ENCODE results near the gene SIPA1.

The SIPA1 gene

GRCh38 chr11:65617990-65618751, 19.7 kb upstream of the SIPA1 start:
- Histone ChIP-seq H3K79me2 (no peaks in the 10 kb centered on the region), H3K4me1 (peaks cover 5% of the 10 kb centered on the region), H3K4me3 (ENCODE audit: low read depth, low read length) (no peak overlapping the region), H3K9me3 (ENCODE audit: control insufficient read depth, low read length) (no peaks in the 10 kb centered on the region), H3K36me3 (ENCODE audit: control insufficient read depth, insufficient read depth, low read length) (no peaks in the 10 kb centered on the region), H3K27ac (no peak overlapping the region), H3K4me2 (ENCODE audit: low read length) (no peak overlapping the region), H3K9ac (no peak overlapping the region), H2AFZ (no peak overlapping the region), H3K27me3 (ENCODE audit: control insufficient read depth, insufficient read depth, low read length) (no peaks in the 10 kb centered on the region)
- TF ChIP-seq, protein P1, sequence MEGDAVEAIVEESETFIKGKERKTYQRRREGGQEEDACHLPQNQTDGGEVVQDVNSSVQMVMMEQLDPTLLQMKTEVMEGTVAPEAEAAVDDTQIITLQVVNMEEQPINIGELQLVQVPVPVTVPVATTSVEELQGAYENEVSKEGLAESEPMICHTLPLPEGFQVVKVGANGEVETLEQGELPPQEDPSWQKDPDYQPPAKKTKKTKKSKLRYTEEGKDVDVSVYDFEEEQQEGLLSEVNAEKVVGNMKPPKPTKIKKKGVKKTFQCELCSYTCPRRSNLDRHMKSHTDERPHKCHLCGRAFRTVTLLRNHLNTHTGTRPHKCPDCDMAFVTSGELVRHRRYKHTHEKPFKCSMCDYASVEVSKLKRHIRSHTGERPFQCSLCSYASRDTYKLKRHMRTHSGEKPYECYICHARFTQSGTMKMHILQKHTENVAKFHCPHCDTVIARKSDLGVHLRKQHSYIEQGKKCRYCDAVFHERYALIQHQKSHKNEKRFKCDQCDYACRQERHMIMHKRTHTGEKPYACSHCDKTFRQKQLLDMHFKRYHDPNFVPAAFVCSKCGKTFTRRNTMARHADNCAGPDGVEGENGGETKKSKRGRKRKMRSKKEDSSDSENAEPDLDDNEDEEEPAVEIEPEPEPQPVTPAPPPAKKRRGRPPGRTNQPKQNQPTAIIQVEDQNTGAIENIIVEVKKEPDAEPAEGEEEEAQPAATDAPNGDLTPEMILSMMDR (IDR thresholded peaks at IDR 0.05): no peak

DNA sequence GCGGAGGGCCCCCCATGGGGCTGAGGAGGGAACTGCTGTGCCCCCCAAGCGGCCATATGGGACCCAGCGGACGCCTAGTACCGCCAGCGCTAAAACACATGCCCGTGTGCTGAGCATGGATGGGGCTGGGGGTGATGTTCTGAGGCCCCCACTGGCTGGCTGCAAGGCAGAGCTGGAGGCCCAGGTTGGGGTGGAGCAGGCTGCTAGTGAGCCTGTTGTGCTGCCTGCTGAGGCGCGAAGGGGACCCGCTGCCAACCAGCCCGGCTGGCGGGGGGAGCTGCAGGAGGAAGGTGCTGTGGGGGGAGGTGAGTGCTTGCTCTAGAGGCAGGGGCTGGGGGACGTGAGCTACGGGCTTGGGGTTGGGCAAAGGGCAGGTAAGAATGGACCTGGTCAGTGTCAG, 19.1 kb upstream of the SIPA1 start:
- Histone ChIP-seq H3K9ac (no peak overlapping the region), H2AFZ (no peak overlapping the region), H3K27me3 (ENCODE audit: control insufficient read depth, insufficient read depth, low read length) (no peaks in the 10 kb centered on the region), H3K27ac (no peak overlapping the region), H3K36me3 (ENCODE audit: control insufficient read depth, insufficient read depth, low read length) (no peaks in the 10 kb centered on the region), H3K4me3 (ENCODE audit: low read depth, low read length) (no peak overlapping the region), H3K4me1 (peaks cover 5% of the 10 kb centered on the region), H3K9me3 (ENCODE audit: control insufficient read depth, low read length) (no peaks in the 10 kb centered on the region), H3K4me2 (ENCODE audit: low read length) (no peak overlapping the region), H3K79me2 (no peaks in the 10 kb centered on the region)
- TF ChIP-seq, protein P1 (IDR thresholded peaks at IDR 0.05): no peak

- TF ChIP-seq, protein P1 (IDR thresholded peaks at IDR 0.05): no peak
- H3K36me3 ChIP-seq (ENCODE audit: control insufficient read depth, insufficient read depth, low read length): no peaks in the 10 kb centered on the region
- H3K27me3 ChIP-seq (ENCODE audit: control insufficient read depth, insufficient read depth, low read length): no peaks in the 10 kb centered on the region
- no peak overlapping the region for H3K4me3 ChIP-seq (ENCODE audit: low read depth, low read length)
- H3K9ac ChIP-seq: no peak overlapping the region
- H2AFZ ChIP-seq: no peak overlapping the region
- no peaks in the 10 kb centered on the region for H3K9me3 ChIP-seq (ENCODE audit: control insufficient read depth, low read length)
- no peak overlapping the region for H3K4me2 ChIP-seq (ENCODE audit: low read length)
- H3K79me2 ChIP-seq: peaks cover 2% of the 10 kb centered on the region
- H3K27ac ChIP-seq: no peak overlapping the region
- H3K4me1 ChIP-seq: peaks cover 5% of the 10 kb centered on the region
These were observed 18.5 kb upstream of the SIPA1 start for GRCh38 chr11:65619281-65619928.

GRCh38 chr11:65620666-65621065, 17.2 kb upstream of the SIPA1 start:
- Histone ChIP-seq H3K27ac (no peak overlapping the region), H2AFZ (no peak overlapping the region), H3K4me3 (ENCODE audit: low read depth, low read length) (no peak overlapping the region), H3K9me3 (ENCODE audit: control insufficient read depth, low read length) (no peaks in the 10 kb centered on the region), H3K36me3 (ENCODE audit: control insufficient read depth, insufficient read depth, low read length) (no peaks in the 10 kb centered on the region), H3K27me3 (ENCODE audit: control insufficient read depth, insufficient read depth, low read length) (no peaks in the 10 kb centered on the region), H3K4me1 (peaks cover 5% of the 10 kb centered on the region), H3K79me2 (peaks cover 3% of the 10 kb centered on the region), H3K9ac (no peak overlapping the region), H3K4me2 (ENCODE audit: low read length) (no peak overlapping the region)
- TF ChIP-seq, protein P1 (IDR thresholded peaks at IDR 0.05): no peak

Measured in parathyroid adenoma (tissue), 2 donors.